HEK293 (cell line): Measurements from ENCODE around the gene GLRA2.

Experiments used
- CTCF ChIA-PET: fragments of 350-600 bp; formaldehyde crosslinking; extraction: SDS; loops from one replicate; lab custom pipeline; 2021; ENCODE audit warnings: antibody characterized with exemption; lab: Yijun Ruan, JAX
- POLR2A ChIA-PET: fragments of 300-600 bp; formaldehyde crosslinking; extraction: SDS; loops from one replicate; lab custom pipeline; 2020; ENCODE audit warnings: antibody characterized with exemption, inconsistent platforms; lab: Yijun Ruan, JAX
- H3K27ac ChIP-seq: fragments of 200-500 bp; sonication (Bioruptor generic); 2 replicates; pipeline ENCODE4 v1.5.1; 2014; ENCODE audit warnings: low read depth, low read length, control low read depth, inconsistent platforms; ENCODE audit errors: extremely low read depth
- H3K36me3 ChIP-seq, 2 experiments: fragments of 200-500 bp in 1 of 2; sonication (Bioruptor generic) in 1 of 2; 1 replicate in 1 of 2; 2 replicates in 1 of 2; pipeline ENCODE4 v1.5.1; 2014 to 2017; ENCODE audit warnings: inconsistent platforms in 2 of 2, low read length in 2 of 2; ENCODE audit not compliant: control insufficient read depth in 2 of 2, insufficient read depth in 1 of 2
- H3K4me1 ChIP-seq: fragments of 200-500 bp; sonication (Bioruptor generic); 2 replicates; pipeline ENCODE4 v1.5.1; 2014; ENCODE audit warnings: mild to moderate bottlenecking, low read length, inconsistent platforms; ENCODE audit not compliant: control insufficient read depth, insufficient read depth
- H3K4me3 ChIP-seq: 2 replicates; pipeline ENCODE4 v1.5.1; 2011; ENCODE audit warnings: low read depth, mild to moderate bottlenecking, control low read depth, low read length, moderate library complexity
- H3K9me3 ChIP-seq: fragments of 200-500 bp; sonication (Bioruptor generic); 2 replicates; pipeline ENCODE4 v1.5.1; 2014; ENCODE audit warnings: low read depth, low read length, inconsistent platforms; ENCODE audit not compliant: control insufficient read depth, insufficient read depth
- HOXA7 ChIP-seq: sonication (generic); formaldehyde crosslinking; IDR thresholded peaks from 2 replicates; pipeline ENCODE4 v1.8.1; 2022; ENCODE audit warnings: missing genetic modification reagents, borderline replicate concordance
- KLF1 ChIP-seq: fragments of 450-650 bp; formaldehyde crosslinking; IDR thresholded peaks from 2 replicates; pipeline ENCODE4 v1.5.1; 2016; ENCODE audit warnings: missing biosample characterization, missing genetic modification characterization
- KLF8 ChIP-seq: fragments of 450-650 bp; formaldehyde crosslinking; IDR thresholded peaks from 2 replicates; pipeline ENCODE4 v1.5.1; 2016; ENCODE audit warnings: missing biosample characterization, missing genetic modification characterization
- OSR2 ChIP-seq: fragments of 450-650 bp; formaldehyde crosslinking; IDR thresholded peaks from 2 replicates; pipeline ENCODE4 v1.5.1; 2016; ENCODE audit warnings: missing biosample characterization, missing genetic modification characterization
- PRDM1 ChIP-seq: fragments of 450-650 bp; formaldehyde crosslinking; IDR thresholded peaks from 2 replicates; pipeline ENCODE4; 2016; ENCODE audit warnings: missing biosample characterization, missing genetic modification characterization
- SETDB1 ChIP-seq: IDR thresholded peaks from one replicate; pipeline ENCODE4 v1.6.1; 2017; ENCODE audit warnings: mild to moderate bottlenecking, low read length, moderate library complexity, mixed read lengths; ENCODE audit not compliant: insufficient read length
- SP7 ChIP-seq: fragments of 450-650 bp; formaldehyde crosslinking; IDR thresholded peaks from 2 replicates; pipeline ENCODE4 v1.5.1; 2016; ENCODE audit warnings: missing biosample characterization, missing genetic modification characterization
- ZBTB21 ChIP-seq: fragments of 450-650 bp; formaldehyde crosslinking; IDR thresholded peaks from 2 replicates; pipeline ENCODE4 v1.5.1; 2017; ENCODE audit warnings: missing biosample characterization, missing genetic modification characterization
- ZEB2 ChIP-seq: fragments of 450-650 bp; formaldehyde crosslinking; IDR thresholded peaks from 2 replicates; pipeline ENCODE4 v1.5.1; 2016; ENCODE audit warnings: missing biosample characterization, missing genetic modification characterization
- ZNF10 ChIP-seq: fragments of 450-650 bp; formaldehyde crosslinking; IDR thresholded peaks from 2 replicates; pipeline ENCODE4 v1.5.1; 2017; ENCODE audit warnings: missing biosample characterization, missing genetic modification characterization
- ZNF114 ChIP-seq: fragments of 450-650 bp; formaldehyde crosslinking; IDR thresholded peaks from 2 replicates; pipeline ENCODE4 v1.5.0; 2017; ENCODE audit warnings: missing biosample characterization, missing genetic modification characterization
- ZNF138 ChIP-seq: fragments of 450-650 bp; formaldehyde crosslinking; IDR thresholded peaks from 2 replicates; pipeline ENCODE4 v1.5.1; 2016; ENCODE audit warnings: missing biosample characterization, missing genetic modification characterization, borderline replicate concordance
- ZNF169 ChIP-seq: fragments of 450-650 bp; formaldehyde crosslinking; IDR thresholded peaks from 2 replicates; pipeline ENCODE4 v1.5.1; 2016; ENCODE audit warnings: missing biosample characterization, missing genetic modification characterization
- ZNF184 ChIP-seq: fragments of 450-650 bp; IDR thresholded peaks from 2 replicates; pipeline ENCODE4 v1.5.1; 2018; ENCODE audit warnings: missing biosample characterization, mild to moderate bottlenecking, missing genetic modification characterization
- ZNF311 ChIP-seq: fragments of 450-650 bp; formaldehyde crosslinking; IDR thresholded peaks from 2 replicates; pipeline ENCODE4 v1.5.1; 2017; ENCODE audit warnings: missing biosample characterization, missing genetic modification characterization, borderline replicate concordance
- ZNF324 ChIP-seq: fragments of 450-650 bp; formaldehyde crosslinking; IDR thresholded peaks from 2 replicates; pipeline ENCODE4 v1.5.1; 2016; ENCODE audit warnings: missing biosample characterization, missing genetic modification characterization
- ZNF366 ChIP-seq: fragments of 450-650 bp; formaldehyde crosslinking; conservative IDR thresholded peaks from 2 replicates; pipeline ENCODE4 v1.5.1; 2016; ENCODE audit warnings: missing biosample characterization, missing genetic modification characterization
- ZNF37A ChIP-seq: fragments of 450-650 bp; IDR thresholded peaks from 2 replicates; pipeline ENCODE4 v1.5.1; 2018; ENCODE audit warnings: missing biosample characterization, missing genetic modification characterization
- ZNF426 ChIP-seq: fragments of 450-650 bp; formaldehyde crosslinking; IDR thresholded peaks from 2 replicates; pipeline ENCODE4 v1.5.1; 2017; ENCODE audit warnings: missing biosample characterization, missing genetic modification characterization, mild to moderate bottlenecking, inconsistent platforms, moderate library complexity
- ZNF629 ChIP-seq: fragments of 450-650 bp; formaldehyde crosslinking; IDR thresholded peaks from 2 replicates; pipeline ENCODE4 v1.5.1; 2017; ENCODE audit warnings: missing biosample characterization, missing genetic modification characterization
- ZNF660 ChIP-seq: fragments of 450-650 bp; IDR thresholded peaks from 2 replicates; pipeline ENCODE4 v1.5.1; 2018; ENCODE audit warnings: missing biosample characterization, mild to moderate bottlenecking, missing genetic modification characterization
- ZNF830 ChIP-seq: fragments of 450-650 bp; IDR thresholded peaks from 2 replicates; pipeline ENCODE4 v1.5.0; 2018; ENCODE audit warnings: missing biosample characterization, missing genetic modification characterization, low read depth, mild to moderate bottlenecking, moderate library complexity
- TF ChIP-seq, protein P1 (sequence below): fragments of 450-650 bp; formaldehyde crosslinking; IDR thresholded peaks from 2 replicates; pipeline ENCODE4 v1.5.1; 2016; ENCODE audit warnings: missing biosample characterization, missing genetic modification characterization
- TF ChIP-seq, protein P2 (sequence below): fragments of 450-650 bp; formaldehyde crosslinking; IDR thresholded peaks from 2 replicates; pipeline ENCODE4 v1.5.1; 2016; ENCODE audit warnings: missing biosample characterization, missing genetic modification characterization
- TF ChIP-seq, protein P3 (sequence below): fragments of 450-650 bp; formaldehyde crosslinking; IDR thresholded peaks from 2 replicates; pipeline ENCODE4 v1.5.1; 2017; ENCODE audit warnings: missing biosample characterization, missing genetic modification characterization
- TF ChIP-seq, protein P4 (sequence below): fragments of 450-650 bp; formaldehyde crosslinking; IDR thresholded peaks from 2 replicates; pipeline ENCODE4 v1.5.1; 2016; ENCODE audit warnings: missing biosample characterization, missing genetic modification characterization
- TF ChIP-seq, protein P5 (sequence below): fragments of 450-650 bp; formaldehyde crosslinking; IDR thresholded peaks from 2 replicates; pipeline ENCODE4 v1.5.1; 2016; ENCODE audit warnings: missing biosample characterization, missing genetic modification characterization

GLRA2 gene

DNA sequence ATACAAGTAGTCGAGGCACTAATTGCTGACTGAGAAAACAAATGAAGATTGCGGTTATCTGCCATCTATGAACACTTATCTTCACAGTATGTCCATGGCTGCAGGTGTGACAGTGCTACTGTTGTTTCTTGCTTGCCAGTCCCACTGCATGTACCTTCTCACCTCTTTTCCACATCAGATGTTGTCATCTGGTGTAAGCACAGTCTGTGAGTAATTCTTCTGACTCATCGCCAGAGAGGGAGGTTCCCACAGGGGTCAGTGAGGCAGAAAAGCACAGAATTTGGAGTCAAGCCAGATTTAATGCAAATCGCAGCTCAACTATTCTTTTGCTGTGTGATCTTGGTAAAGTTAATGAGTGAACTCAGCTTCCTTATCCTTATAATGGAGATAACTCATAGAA is 144.4 kb downstream of the GLRA2 start:
- TF ChIP-seq SP7 (tag by site-specific recombination), result peak; percentile 75
- 0 out of 2 replicates have a peak, but pooled peaks have one; percentile 52 for TF ChIP-seq ZBTB21 (tag by site-specific recombination)
- TF ChIP-seq KLF8 (tag by site-specific recombination), result no peak
- no peak for TF ChIP-seq ZNF830 (tag by site-specific recombination)
- TF ChIP-seq ZEB2 (tag by site-specific recombination), result peak; percentile 81
- peak; percentile 65 for TF ChIP-seq OSR2
- TF ChIP-seq ZNF324 (tag by site-specific recombination), result peak; percentile 45; the same call in 1 of the 2 replicates
- peak; percentile 70; the same call in 1 of the 2 replicates for TF ChIP-seq ZNF184 (tag by site-specific recombination)
- peak; percentile 73 for TF ChIP-seq ZNF629 (tag by site-specific recombination)
- TF ChIP-seq, protein P1, sequence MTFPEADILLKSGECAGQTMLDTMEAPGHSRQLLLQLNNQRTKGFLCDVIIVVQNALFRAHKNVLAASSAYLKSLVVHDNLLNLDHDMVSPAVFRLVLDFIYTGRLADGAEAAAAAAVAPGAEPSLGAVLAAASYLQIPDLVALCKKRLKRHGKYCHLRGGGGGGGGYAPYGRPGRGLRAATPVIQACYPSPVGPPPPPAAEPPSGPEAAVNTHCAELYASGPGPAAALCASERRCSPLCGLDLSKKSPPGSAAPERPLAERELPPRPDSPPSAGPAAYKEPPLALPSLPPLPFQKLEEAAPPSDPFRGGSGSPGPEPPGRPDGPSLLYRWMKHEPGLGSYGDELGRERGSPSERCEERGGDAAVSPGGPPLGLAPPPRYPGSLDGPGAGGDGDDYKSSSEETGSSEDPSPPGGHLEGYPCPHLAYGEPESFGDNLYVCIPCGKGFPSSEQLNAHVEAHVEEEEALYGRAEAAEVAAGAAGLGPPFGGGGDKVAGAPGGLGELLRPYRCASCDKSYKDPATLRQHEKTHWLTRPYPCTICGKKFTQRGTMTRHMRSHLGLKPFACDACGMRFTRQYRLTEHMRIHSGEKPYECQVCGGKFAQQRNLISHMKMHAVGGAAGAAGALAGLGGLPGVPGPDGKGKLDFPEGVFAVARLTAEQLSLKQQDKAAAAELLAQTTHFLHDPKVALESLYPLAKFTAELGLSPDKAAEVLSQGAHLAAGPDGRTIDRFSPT (tag by site-specific recombination), result 0 out of 2 replicates have a peak, but pooled peaks have one; percentile 25
- TF ChIP-seq ZNF169 (tag by site-specific recombination), result no peak
- TF ChIP-seq SETDB1, result no peak
- TF ChIP-seq ZNF10 (tag by site-specific recombination), result no peak
- no peak for TF ChIP-seq ZNF114 (tag by site-specific recombination)
- peak; percentile 72 for TF ChIP-seq ZNF366 (tag by site-specific recombination)
- no peak for TF ChIP-seq ZNF311 (tag by site-specific recombination)
- 0 out of 2 replicates have a peak, but pooled peaks have one; percentile 17 for TF ChIP-seq KLF1
- TF ChIP-seq, protein P2, sequence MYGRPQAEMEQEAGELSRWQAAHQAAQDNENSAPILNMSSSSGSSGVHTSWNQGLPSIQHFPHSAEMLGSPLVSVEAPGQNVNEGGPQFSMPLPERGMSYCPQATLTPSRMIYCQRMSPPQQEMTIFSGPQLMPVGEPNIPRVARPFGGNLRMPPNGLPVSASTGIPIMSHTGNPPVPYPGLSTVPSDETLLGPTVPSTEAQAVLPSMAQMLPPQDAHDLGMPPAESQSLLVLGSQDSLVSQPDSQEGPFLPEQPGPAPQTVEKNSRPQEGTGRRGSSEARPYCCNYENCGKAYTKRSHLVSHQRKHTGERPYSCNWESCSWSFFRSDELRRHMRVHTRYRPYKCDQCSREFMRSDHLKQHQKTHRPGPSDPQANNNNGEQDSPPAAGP (tag by site-specific recombination), result 0 out of 2 replicates have a peak, but pooled peaks have one; percentile 35
- TF ChIP-seq ZNF138, result no peak
- TF ChIP-seq, protein P3, sequence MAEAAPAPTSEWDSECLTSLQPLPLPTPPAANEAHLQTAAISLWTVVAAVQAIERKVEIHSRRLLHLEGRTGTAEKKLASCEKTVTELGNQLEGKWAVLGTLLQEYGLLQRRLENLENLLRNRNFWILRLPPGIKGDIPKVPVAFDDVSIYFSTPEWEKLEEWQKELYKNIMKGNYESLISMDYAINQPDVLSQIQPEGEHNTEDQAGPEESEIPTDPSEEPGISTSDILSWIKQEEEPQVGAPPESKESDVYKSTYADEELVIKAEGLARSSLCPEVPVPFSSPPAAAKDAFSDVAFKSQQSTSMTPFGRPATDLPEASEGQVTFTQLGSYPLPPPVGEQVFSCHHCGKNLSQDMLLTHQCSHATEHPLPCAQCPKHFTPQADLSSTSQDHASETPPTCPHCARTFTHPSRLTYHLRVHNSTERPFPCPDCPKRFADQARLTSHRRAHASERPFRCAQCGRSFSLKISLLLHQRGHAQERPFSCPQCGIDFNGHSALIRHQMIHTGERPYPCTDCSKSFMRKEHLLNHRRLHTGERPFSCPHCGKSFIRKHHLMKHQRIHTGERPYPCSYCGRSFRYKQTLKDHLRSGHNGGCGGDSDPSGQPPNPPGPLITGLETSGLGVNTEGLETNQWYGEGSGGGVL (tag by site-specific recombination), result peak; percentile 57
- TF ChIP-seq PRDM1 (tag by site-specific recombination), result 0 out of 2 replicates have a peak, but pooled peaks have one; percentile 20
- TF ChIP-seq ZNF660, result peak; percentile 84
- Histone ChIP-seq H3K4me1 (peaks cover 3% of the 10 kb centered on the region; the same call in 1 of the 2 replicates), H3K27ac (no peak overlapping the region), H3K36me3 (no peaks in the 10 kb centered on the region), H3K9me3 (no peaks in the 10 kb centered on the region; the same call in 1 of the 2 replicates), H3K4me3 (no peak overlapping the region)
- ChIA-PET CTCF (no interaction called here), POLR2A (no interaction called here)

DNA sequence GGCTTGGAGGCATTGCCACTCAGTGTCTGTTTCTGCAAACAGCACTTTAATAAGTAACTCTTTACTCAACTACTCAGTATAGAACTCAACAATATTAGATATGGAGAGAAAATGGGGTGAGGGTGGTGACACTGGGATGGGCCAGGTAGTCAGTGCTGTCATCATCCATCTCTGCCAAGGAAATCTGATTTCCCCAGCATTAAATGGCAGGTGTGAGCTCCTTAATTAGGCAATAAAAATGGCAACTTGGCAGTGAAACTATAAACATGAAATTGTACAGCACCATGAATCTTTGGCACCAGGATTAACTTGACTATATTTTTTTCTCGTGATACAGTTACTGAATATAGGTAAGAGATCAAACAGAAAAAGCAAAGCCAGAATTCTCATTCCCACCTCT is 146.2 kb downstream of the GLRA2 start:
- POLR2A ChIA-PET, result no interaction called here
- Histone ChIP-seq H3K4me1 (peaks cover 3% of the 10 kb centered on the region; the same call in 1 of the 2 replicates), H3K4me3 (no peak overlapping the region), H3K27ac (no peak overlapping the region), H3K36me3 (no peaks in the 10 kb centered on the region), H3K9me3 (no peaks in the 10 kb centered on the region; the same call in 1 of the 2 replicates)
- CTCF ChIA-PET, result no interaction called here
- TF ChIP-seq, protein P4, sequence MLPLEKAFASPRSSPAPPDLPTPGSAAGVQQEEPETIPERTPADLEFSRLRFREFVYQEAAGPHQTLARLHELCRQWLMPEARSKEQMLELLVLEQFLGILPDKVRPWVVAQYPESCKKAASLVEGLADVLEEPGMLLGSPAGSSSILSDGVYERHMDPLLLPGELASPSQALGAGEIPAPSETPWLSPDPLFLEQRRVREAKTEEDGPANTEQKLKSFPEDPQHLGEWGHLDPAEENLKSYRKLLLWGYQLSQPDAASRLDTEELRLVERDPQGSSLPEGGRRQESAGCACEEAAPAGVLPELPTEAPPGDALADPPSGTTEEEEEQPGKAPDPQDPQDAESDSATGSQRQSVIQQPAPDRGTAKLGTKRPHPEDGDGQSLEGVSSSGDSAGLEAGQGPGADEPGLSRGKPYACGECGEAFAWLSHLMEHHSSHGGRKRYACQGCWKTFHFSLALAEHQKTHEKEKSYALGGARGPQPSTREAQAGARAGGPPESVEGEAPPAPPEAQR, result no peak
- no peak for TF ChIP-seq HOXA7
- TF ChIP-seq OSR2, result no peak
- TF ChIP-seq, protein P5, sequence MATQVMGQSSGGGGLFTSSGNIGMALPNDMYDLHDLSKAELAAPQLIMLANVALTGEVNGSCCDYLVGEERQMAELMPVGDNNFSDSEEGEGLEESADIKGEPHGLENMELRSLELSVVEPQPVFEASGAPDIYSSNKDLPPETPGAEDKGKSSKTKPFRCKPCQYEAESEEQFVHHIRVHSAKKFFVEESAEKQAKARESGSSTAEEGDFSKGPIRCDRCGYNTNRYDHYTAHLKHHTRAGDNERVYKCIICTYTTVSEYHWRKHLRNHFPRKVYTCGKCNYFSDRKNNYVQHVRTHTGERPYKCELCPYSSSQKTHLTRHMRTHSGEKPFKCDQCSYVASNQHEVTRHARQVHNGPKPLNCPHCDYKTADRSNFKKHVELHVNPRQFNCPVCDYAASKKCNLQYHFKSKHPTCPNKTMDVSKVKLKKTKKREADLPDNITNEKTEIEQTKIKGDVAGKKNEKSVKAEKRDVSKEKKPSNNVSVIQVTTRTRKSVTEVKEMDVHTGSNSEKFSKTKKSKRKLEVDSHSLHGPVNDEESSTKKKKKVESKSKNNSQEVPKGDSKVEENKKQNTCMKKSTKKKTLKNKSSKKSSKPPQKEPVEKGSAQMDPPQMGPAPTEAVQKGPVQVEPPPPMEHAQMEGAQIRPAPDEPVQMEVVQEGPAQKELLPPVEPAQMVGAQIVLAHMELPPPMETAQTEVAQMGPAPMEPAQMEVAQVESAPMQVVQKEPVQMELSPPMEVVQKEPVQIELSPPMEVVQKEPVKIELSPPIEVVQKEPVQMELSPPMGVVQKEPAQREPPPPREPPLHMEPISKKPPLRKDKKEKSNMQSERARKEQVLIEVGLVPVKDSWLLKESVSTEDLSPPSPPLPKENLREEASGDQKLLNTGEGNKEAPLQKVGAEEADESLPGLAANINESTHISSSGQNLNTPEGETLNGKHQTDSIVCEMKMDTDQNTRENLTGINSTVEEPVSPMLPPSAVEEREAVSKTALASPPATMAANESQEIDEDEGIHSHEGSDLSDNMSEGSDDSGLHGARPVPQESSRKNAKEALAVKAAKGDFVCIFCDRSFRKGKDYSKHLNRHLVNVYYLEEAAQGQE (tag by site-specific recombination), result no peak
- no peak for TF ChIP-seq ZNF366 (tag by site-specific recombination)
- TF ChIP-seq ZNF37A (tag by site-specific recombination), result no peak
- TF ChIP-seq ZNF426 (tag by site-specific recombination), result no peak
